ENCODE measurements around the gene RPP14.

Gene RPP14

DNA sequence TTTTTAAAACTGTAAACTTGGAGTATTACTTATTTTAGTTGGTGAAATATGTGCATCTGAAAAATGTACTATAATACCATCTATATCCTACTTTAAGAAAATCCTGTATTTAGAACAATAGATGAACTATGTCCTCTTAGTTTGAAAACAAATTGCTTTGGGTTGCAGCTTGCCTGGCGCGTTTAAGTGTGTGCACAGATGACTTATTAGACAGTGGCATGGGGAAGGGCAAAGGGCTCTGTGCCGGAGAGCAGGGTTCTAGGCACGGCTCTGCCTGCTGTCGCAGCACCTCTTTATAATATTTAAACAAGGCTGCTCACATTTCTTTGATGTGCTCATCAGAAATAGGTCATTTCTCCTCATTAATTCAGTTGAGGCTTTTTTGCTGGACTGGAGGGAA is 36.6 kb downstream of the RPP14 start (continued):
- TF ChIP-seq, protein P1, sequence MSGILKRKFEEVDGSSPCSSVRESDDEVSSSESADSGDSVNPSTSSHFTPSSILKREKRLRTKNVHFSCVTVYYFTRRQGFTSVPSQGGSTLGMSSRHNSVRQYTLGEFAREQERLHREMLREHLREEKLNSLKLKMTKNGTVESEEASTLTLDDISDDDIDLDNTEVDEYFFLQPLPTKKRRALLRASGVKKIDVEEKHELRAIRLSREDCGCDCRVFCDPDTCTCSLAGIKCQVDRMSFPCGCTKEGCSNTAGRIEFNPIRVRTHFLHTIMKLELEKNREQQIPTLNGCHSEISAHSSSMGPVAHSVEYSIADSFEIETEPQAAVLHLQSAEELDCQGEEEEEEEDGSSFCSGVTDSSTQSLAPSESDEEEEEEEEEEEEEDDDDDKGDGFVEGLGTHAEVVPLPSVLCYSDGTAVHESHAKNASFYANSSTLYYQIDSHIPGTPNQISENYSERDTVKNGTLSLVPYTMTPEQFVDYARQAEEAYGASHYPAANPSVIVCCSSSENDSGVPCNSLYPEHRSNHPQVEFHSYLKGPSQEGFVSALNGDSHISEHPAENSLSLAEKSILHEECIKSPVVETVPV (CRISPR knock-in tag; IDR thresholded peaks at IDR 0.05): no peak

DNA sequence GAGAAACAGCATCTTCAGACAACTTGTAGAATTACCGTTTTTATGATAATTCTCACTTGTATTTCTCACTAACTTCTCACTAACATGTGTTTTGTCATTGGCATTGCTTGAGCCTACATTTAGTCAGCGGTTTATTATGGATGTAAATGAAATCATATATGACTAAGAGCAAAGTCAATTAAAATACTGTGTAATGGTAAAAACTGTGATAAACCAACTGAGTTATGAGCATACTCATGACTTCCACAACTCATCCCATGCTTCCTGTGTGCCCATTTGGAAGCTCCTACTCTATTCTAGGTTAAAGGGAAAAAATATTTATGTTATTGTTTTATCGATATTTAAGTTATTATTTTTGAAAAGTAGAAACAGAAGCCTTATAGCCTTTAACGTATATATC is 39.4 kb downstream of the RPP14 start:
- TF ChIP-seq, protein P2, sequence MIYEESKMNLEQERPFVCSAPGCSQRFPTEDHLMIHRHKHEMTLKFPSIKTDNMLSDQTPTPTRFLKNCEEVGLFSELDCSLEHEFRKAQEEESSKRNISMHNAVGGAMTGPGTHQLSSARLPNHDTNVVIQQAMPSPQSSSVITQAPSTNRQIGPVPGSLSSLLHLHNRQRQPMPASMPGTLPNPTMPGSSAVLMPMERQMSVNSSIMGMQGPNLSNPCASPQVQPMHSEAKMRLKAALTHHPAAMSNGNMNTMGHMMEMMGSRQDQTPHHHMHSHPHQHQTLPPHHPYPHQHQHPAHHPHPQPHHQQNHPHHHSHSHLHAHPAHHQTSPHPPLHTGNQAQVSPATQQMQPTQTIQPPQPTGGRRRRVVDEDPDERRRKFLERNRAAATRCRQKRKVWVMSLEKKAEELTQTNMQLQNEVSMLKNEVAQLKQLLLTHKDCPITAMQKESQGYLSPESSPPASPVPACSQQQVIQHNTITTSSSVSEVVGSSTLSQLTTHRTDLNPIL (CRISPR knock-in tag; IDR thresholded peaks at IDR 0.05; ENCODE audit: low read depth): no peak
- TF ChIP-seq, protein P3, sequence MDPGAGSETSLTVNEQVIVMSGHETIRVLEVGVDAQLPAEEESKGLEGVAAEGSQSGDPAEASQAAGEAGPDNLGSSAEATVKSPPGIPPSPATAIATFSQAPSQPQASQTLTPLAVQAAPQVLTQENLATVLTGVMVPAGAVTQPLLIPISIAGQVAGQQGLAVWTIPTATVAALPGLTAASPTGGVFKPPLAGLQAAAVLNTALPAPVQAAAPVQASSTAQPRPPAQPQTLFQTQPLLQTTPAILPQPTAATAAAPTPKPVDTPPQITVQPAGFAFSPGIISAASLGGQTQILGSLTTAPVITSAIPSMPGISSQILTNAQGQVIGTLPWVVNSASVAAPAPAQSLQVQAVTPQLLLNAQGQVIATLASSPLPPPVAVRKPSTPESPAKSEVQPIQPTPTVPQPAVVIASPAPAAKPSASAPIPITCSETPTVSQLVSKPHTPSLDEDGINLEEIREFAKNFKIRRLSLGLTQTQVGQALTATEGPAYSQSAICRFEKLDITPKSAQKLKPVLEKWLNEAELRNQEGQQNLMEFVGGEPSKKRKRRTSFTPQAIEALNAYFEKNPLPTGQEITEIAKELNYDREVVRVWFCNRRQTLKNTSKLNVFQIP (CRISPR knock-in tag; IDR thresholded peaks at IDR 0.05; ENCODE audit: borderline replicate concordance, low read depth): no peak
- TF ChIP-seq ISL1 (CRISPR knock-in tag; IDR thresholded peaks at IDR 0.05): no peak
- no peak for TF ChIP-seq ZFP30 (CRISPR knock-in tag; IDR thresholded peaks at IDR 0.05)
- no peak for TF ChIP-seq TCF4 (CRISPR knock-in tag; IDR thresholded peaks at IDR 0.05; ENCODE audit: borderline replicate concordance)
- no peak for TF ChIP-seq SNAI2 (CRISPR knock-in tag; IDR thresholded peaks at IDR 0.05)
- TF ChIP-seq OSR1 (CRISPR knock-in tag; IDR thresholded peaks at IDR 0.05): no peak
- TF ChIP-seq, protein P4, sequence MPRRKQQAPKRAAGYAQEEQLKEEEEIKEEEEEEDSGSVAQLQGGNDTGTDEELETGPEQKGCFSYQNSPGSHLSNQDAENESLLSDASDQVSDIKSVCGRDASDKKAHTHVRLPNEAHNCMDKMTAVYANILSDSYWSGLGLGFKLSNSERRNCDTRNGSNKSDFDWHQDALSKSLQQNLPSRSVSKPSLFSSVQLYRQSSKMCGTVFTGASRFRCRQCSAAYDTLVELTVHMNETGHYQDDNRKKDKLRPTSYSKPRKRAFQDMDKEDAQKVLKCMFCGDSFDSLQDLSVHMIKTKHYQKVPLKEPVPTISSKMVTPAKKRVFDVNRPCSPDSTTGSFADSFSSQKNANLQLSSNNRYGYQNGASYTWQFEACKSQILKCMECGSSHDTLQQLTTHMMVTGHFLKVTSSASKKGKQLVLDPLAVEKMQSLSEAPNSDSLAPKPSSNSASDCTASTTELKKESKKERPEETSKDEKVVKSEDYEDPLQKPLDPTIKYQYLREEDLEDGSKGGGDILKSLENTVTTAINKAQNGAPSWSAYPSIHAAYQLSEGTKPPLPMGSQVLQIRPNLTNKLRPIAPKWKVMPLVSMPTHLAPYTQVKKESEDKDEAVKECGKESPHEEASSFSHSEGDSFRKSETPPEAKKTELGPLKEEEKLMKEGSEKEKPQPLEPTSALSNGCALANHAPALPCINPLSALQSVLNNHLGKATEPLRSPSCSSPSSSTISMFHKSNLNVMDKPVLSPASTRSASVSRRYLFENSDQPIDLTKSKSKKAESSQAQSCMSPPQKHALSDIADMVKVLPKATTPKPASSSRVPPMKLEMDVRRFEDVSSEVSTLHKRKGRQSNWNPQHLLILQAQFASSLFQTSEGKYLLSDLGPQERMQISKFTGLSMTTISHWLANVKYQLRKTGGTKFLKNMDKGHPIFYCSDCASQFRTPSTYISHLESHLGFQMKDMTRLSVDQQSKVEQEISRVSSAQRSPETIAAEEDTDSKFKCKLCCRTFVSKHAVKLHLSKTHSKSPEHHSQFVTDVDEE (CRISPR knock-in tag; IDR thresholded peaks at IDR 0.05): no peak
- no peak for TF ChIP-seq BACH2 (CRISPR knock-in tag; IDR thresholded peaks at IDR 0.05; ENCODE audit: borderline replicate concordance)
- TF ChIP-seq, protein P1 (CRISPR knock-in tag; IDR thresholded peaks at IDR 0.05): no peak
- TF ChIP-seq GLIS3 (CRISPR knock-in tag; IDR thresholded peaks at IDR 0.05): no peak
- no peak for TF ChIP-seq ARNTL (CRISPR knock-in tag; IDR thresholded peaks at IDR 0.05; ENCODE audit: borderline replicate concordance, low read depth)
- TF ChIP-seq CSDC2 (CRISPR knock-in tag; IDR thresholded peaks at IDR 0.05): no peak
- TF ChIP-seq TOX (CRISPR knock-in tag; IDR thresholded peaks at IDR 0.05; ENCODE audit: borderline replicate concordance): no peak
- TF ChIP-seq ZNF565 (CRISPR knock-in tag; conservative IDR thresholded peaks at IDR 0.05; ENCODE audit: low read depth): no peak
- no peak for ATAC-seq

DNA sequence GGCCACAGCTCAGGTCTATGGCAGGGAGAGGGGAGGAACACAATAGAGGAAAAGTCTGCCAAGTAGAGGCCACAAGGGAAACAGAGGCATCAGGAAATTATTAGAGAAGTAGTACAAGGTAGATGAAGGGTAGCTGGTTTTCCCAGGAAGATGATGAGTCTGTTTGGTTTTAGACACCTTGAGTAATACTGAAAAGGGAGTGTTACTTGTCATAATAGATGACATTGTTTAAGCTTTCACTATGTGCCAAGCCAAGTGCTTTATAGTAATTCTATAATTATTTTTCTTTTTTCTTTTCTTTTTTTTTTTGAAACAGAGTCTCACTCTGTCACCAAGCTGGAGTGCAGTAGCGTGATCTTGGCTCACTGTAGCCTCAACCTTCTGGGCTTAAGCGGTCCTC is 40.3 kb downstream of the RPP14 start:
- ATAC-seq: no peak
- TF ChIP-seq, protein P2 (CRISPR knock-in tag; IDR thresholded peaks at IDR 0.05; ENCODE audit: low read depth): no peak
- no peak for TF ChIP-seq ZFP30 (CRISPR knock-in tag; IDR thresholded peaks at IDR 0.05)
- no peak for TF ChIP-seq ZC3H10 (CRISPR knock-in tag; IDR thresholded peaks at IDR 0.05)
- no peak for TF ChIP-seq ZNF565 (CRISPR knock-in tag; conservative IDR thresholded peaks at IDR 0.05; ENCODE audit: low read depth)
- TF ChIP-seq ISL1 (CRISPR knock-in tag; IDR thresholded peaks at IDR 0.05): no peak
- TF ChIP-seq ZNF8 (CRISPR knock-in tag; IDR thresholded peaks at IDR 0.05): no peak
- TF ChIP-seq RARB (CRISPR knock-in tag; IDR thresholded peaks at IDR 0.05): no peak
- TF ChIP-seq, protein P3 (CRISPR knock-in tag; IDR thresholded peaks at IDR 0.05; ENCODE audit: borderline replicate concordance, low read depth): no peak
- no peak for TF ChIP-seq OSR1 (CRISPR knock-in tag; IDR thresholded peaks at IDR 0.05)
- no peak for TF ChIP-seq PPARA (CRISPR knock-in tag; IDR thresholded peaks at IDR 0.05; ENCODE audit: borderline replicate concordance)
- TF ChIP-seq BACH2 (CRISPR knock-in tag; IDR thresholded peaks at IDR 0.05; ENCODE audit: borderline replicate concordance): no peak
- TF ChIP-seq ESRRG (CRISPR knock-in tag; IDR thresholded peaks at IDR 0.05): no peak
- TF ChIP-seq GLIS3 (CRISPR knock-in tag; IDR thresholded peaks at IDR 0.05): no peak
- TF ChIP-seq, protein P4 (CRISPR knock-in tag; IDR thresholded peaks at IDR 0.05): no peak
- TF ChIP-seq, protein P1 (CRISPR knock-in tag; IDR thresholded peaks at IDR 0.05): no peak

Data from SK-N-SH treated with all-trans-retinoic acid at 6 μM for 48 hours (cell line).